IMR-90 (cell line): ENCODE measurements around the gene NMNAT3.

Experiments
- CEBPB ChIP-seq: IDR thresholded peaks from 2 replicates; pipeline ENCODE4 v1.6.1; 2012; ENCODE audit warnings: low read depth, low read length, improper control_type of control experiment
- TF ChIP-seq, protein P1 (sequence below): conservative IDR thresholded peaks from 2 replicates; pipeline ENCODE4 v1.5.1; 2012; ENCODE audit warnings: mild to moderate bottlenecking, low read depth, low read length, improper control_type of control experiment

DNA sequence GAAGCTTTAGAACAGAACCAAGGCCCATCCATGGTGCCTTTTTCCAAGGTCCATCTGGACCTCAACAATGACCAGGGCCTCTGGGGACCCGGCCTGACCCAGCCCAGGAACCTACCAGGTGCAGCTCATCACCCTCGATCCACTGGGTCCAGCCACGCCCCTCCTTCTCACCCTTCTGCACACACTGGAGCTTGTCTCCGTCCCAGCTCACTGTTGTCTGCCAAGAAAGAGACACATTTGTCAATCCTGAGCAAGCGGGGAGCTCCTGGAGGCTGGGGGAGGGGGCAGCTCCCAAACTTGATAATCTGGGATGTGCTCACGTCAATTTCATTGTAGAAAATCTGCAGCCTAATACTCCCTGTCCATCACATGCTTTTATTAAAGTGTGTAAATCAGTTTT is 159.5 kb downstream of the NMNAT3 start:
- TF ChIP-seq, protein P1, sequence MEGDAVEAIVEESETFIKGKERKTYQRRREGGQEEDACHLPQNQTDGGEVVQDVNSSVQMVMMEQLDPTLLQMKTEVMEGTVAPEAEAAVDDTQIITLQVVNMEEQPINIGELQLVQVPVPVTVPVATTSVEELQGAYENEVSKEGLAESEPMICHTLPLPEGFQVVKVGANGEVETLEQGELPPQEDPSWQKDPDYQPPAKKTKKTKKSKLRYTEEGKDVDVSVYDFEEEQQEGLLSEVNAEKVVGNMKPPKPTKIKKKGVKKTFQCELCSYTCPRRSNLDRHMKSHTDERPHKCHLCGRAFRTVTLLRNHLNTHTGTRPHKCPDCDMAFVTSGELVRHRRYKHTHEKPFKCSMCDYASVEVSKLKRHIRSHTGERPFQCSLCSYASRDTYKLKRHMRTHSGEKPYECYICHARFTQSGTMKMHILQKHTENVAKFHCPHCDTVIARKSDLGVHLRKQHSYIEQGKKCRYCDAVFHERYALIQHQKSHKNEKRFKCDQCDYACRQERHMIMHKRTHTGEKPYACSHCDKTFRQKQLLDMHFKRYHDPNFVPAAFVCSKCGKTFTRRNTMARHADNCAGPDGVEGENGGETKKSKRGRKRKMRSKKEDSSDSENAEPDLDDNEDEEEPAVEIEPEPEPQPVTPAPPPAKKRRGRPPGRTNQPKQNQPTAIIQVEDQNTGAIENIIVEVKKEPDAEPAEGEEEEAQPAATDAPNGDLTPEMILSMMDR: no peak
- TF ChIP-seq CEBPB: no peak
